Measurements from ENCODE around the gene MAPRE2. TPM values are rescaled to one million over a fixed set of nuclear protein-coding genes. Genes with fewer than 3 reads are reported as not detected.
A peak's percentile ranks its signal among the peaks of the same experiment; 100 is the strongest.

Gene MAPRE2
- total RNA-seq, 2 experiments from 2014 or later: 70.7 to 72.7 TPM

- no peak for TF ChIP-seq CTCF (IDR thresholded peaks at IDR 0.05)
- H3K36me3 Mint-ChIP-seq (ENCODE audit: low read depth): no peaks in the 10 kb centered on the region
- POLR2A ChIA-PET: interaction anchor here (1.1 to 2.5 kb wide), 5 partner anchors 8 to 30 kb away, joined by 3 to 27 read pairs (median 6); partner anchors contain the start of gene MAPRE2
- peak overlapping the region; percentile 99 for H3K27ac Mint-ChIP-seq
- H3K9me3 Mint-ChIP-seq: no peaks in the 10 kb centered on the region
- intact Hi-C loops (cut with micrococcal nuclease): no loop called here
- H3K4me1 Mint-ChIP-seq (ENCODE audit: low read depth): peaks cover 61% of the 10 kb centered on the region
- ATAC-seq (peak; percentile 57), DNase-seq (no peak)
- no peaks in the 10 kb centered on the region for H3K27me3 Mint-ChIP-seq
- H3K4me3 Mint-ChIP-seq: peak overlapping the region; percentile 76
- CTCF ChIA-PET: interaction anchor here (0.7 to 9.1 kb wide), 18 partner anchors 8 to 315 kb away, joined by 3 to 69 read pairs (median 6); partner anchors contain the start of gene MAPRE2
Observed at GRCh38 chr18:35030277-35030989, 10.8 kb upstream of the MAPRE2 start.

GRCh38 chr18:35032113-35032512 is 9.1 kb upstream of the MAPRE2 start:
- H3K4me1 Mint-ChIP-seq (ENCODE audit: low read depth): peaks cover 55% of the 10 kb centered on the region
- no peak overlapping the region for H3K4me3 Mint-ChIP-seq
- H3K27ac Mint-ChIP-seq: peak overlapping the region; percentile 2
- ChIA-PET POLR2A (interaction anchor here (2.5 kb wide), 1 partner anchor 9 kb away, joined by 14 read pairs; the partner anchor contains the start of gene MAPRE2), CTCF (interaction anchor here (1.0 to 9.1 kb wide), 5 partner anchors 9 to 112 kb away, joined by 3 to 69 read pairs (median 4); partner anchors contain the start of gene MAPRE2)
- no peaks in the 10 kb centered on the region for H3K36me3 Mint-ChIP-seq (ENCODE audit: low read depth)
- DNase-seq (no peak), ATAC-seq (no peak)
- TF ChIP-seq CTCF (IDR thresholded peaks at IDR 0.05): no peak
- intact Hi-C loops (cut with micrococcal nuclease): no loop called here
- H3K9me3 Mint-ChIP-seq: no peaks in the 10 kb centered on the region
- H3K27me3 Mint-ChIP-seq: no peaks in the 10 kb centered on the region

GRCh38 chr18:35038029-35038428 is 3.2 kb upstream of the MAPRE2 start:
- Mint-ChIP-seq H3K4me3 (no peak overlapping the region), H3K27ac (no peak overlapping the region), H3K4me1 (ENCODE audit: low read depth) (peaks cover 30% of the 10 kb centered on the region), H3K27me3 (no peaks in the 10 kb centered on the region), H3K36me3 (ENCODE audit: low read depth) (peaks cover 1% of the 10 kb centered on the region), H3K9me3 (no peaks in the 10 kb centered on the region)
- POLR2A ChIA-PET: interaction anchor here (1.0 kb wide), 1 partner anchor 8 kb away, joined by 6 read pairs; no protein-coding TSS in a partner anchor
- ATAC-seq: no peak
- intact Hi-C loops (cut with micrococcal nuclease): no loop called here
- TF ChIP-seq CTCF (IDR thresholded peaks at IDR 0.05): no peak
- CTCF ChIA-PET: interaction anchor here (0.8 to 0.9 kb wide), 2 partner anchors 8 to 11 kb away, joined by 3 to 6 read pairs; no protein-coding TSS in a partner anchor
- DNase-seq: no peak

- POLR2A ChIA-PET: interaction anchor here (1.0 kb wide), 3 partner anchors 9 to 190 kb away, joined by 3 to 6 read pairs (median 3); no protein-coding TSS in a partner anchor
- Mint-ChIP-seq H3K36me3 (ENCODE audit: low read depth) (peaks cover 7% of the 10 kb centered on the region), H3K4me3 (no peak overlapping the region), H3K4me1 (ENCODE audit: low read depth) (peaks cover 38% of the 10 kb centered on the region), H3K9me3 (no peaks in the 10 kb centered on the region), H3K27me3 (no peaks in the 10 kb centered on the region), H3K27ac (no peak overlapping the region)
- CTCF ChIA-PET: interaction anchor here (0.9 to 3.7 kb wide), 2 partner anchors 10 to 33 kb away, joined by 3 to 69 read pairs; no protein-coding TSS in a partner anchor
- TF ChIP-seq CTCF (IDR thresholded peaks at IDR 0.05): no peak
- DNase-seq (no peak), ATAC-seq (no peak)
- intact Hi-C loops (cut with micrococcal nuclease): no loop called here
Observed at GRCh38 chr18:35038881-35039491, 2.2 kb upstream of the MAPRE2 start.

Data from activated CD8-positive, alpha-beta T cell treated with anti-CD3 and anti-CD28 coated beads for 36 hours (primary cell).